Choroid plexus epithelial cell (primary cell): ENCODE measurements around the gene VPS72.
A peak's percentile ranks its signal among the peaks of the same experiment; 100 is the strongest.

Source experiments
- DNase-seq: peaks from one replicate; pipeline ENCODE4 v3.0.0-alpha.2; 2010; ENCODE audit warnings: low read depth
- H3K4me3 ChIP-seq: 2 replicates; pipeline ENCODE4 v1.5.1; 2011; ENCODE audit warnings: low read depth, mild to moderate bottlenecking, control low read depth, low read length, moderate library complexity
- CTCF ChIP-seq: conservative IDR thresholded peaks from 2 replicates; pipeline ENCODE4 v1.5.1; 2011; ENCODE audit warnings: low read depth, mild to moderate bottlenecking, control low read depth, inconsistent platforms, low read length, moderate library complexity

VPS72 gene

GRCh38 chr1:151165738-151166504 lies 24.1 kb downstream of the VPS72 start, which contains the start of the genes LYSMD1 and SCNM1:
Gene LYSMD1, minus strand, starts transcription at chr1:151165902. Its CDS starts 644 bp downstream, at chr1:151165258.
Gene SCNM1, plus strand, starts transcription at chr1:151166144. Its CDS starts 9 bp downstream, at chr1:151166153.
- peak; percentile 4 for TF ChIP-seq CTCF
- H3K4me3 ChIP-seq: peak within 1 kb of the TSS; percentile 96
- DNase-seq: peak; percentile 99

GRCh38 chr1:151165281-151165737 lies 24.7 kb downstream of the VPS72 start:
- peak; percentile 60 for DNase-seq
- TF ChIP-seq CTCF: no peak
- H3K4me3 ChIP-seq: peak overlapping the region; percentile 96

GRCh38 chr1:151164732-151165280 lies 25.2 kb downstream of the VPS72 start:
- TF ChIP-seq CTCF: no peak
- H3K4me3 ChIP-seq: peak overlapping the region; percentile 96
- peak; percentile 17 for DNase-seq

- no peak for DNase-seq
- no peak overlapping the region for H3K4me3 ChIP-seq
Observed at GRCh38 chr1:151159373-151159772, 30.6 kb downstream of the VPS72 start.

GRCh38 chr1:151158751-151159251 lies 31.2 kb downstream of the VPS72 start:
- DNase-seq: no peak
- TF ChIP-seq CTCF: no peak
- H3K4me3 ChIP-seq: no peak overlapping the region

More at GRCh38 chr1:151159373-151159772, 30.6 kb downstream of the VPS72 start:
- no peak for TF ChIP-seq CTCF

GRCh38 chr1:151158326-151158725 lies 31.7 kb downstream of the VPS72 start:
- TF ChIP-seq CTCF: no peak
- DNase-seq: no peak
- no peak overlapping the region for H3K4me3 ChIP-seq

- no peak for DNase-seq
- TF ChIP-seq CTCF: no peak
- no peak overlapping the region for H3K4me3 ChIP-seq
Observed at GRCh38 chr1:151157067-151157531, 32.9 kb downstream of the VPS72 start.
